ENCODE results near the gene CDKN2AIPNL.

The CDKN2AIPNL gene

GRCh38 chr5:134437340-134437846 is 25.7 kb upstream of the CDKN2AIPNL start:
- no peaks in the 10 kb centered on the region for H3K9me2 ChIP-seq (replicated peaks; ENCODE audit: low read depth, low read length)
- no peak overlapping the region for H3K4me3 ChIP-seq (ENCODE audit: low read length, poor library complexity, severe bottlenecking)
- H2AFZ ChIP-seq (ENCODE audit: low read length) = no peak overlapping the region
- H3K9me3 ChIP-seq (ENCODE audit: insufficient read depth, low read depth, low read length) = no peaks in the 10 kb centered on the region
- H3K79me2 ChIP-seq (ENCODE audit: insufficient read depth, low read length) = no peaks in the 10 kb centered on the region
- TF ChIP-seq, protein P1, sequence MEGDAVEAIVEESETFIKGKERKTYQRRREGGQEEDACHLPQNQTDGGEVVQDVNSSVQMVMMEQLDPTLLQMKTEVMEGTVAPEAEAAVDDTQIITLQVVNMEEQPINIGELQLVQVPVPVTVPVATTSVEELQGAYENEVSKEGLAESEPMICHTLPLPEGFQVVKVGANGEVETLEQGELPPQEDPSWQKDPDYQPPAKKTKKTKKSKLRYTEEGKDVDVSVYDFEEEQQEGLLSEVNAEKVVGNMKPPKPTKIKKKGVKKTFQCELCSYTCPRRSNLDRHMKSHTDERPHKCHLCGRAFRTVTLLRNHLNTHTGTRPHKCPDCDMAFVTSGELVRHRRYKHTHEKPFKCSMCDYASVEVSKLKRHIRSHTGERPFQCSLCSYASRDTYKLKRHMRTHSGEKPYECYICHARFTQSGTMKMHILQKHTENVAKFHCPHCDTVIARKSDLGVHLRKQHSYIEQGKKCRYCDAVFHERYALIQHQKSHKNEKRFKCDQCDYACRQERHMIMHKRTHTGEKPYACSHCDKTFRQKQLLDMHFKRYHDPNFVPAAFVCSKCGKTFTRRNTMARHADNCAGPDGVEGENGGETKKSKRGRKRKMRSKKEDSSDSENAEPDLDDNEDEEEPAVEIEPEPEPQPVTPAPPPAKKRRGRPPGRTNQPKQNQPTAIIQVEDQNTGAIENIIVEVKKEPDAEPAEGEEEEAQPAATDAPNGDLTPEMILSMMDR (conservative IDR thresholded peaks at IDR 0.05; ENCODE audit: low read length) = no peak
- no peak for TF ChIP-seq EZH2phosphoT487 (IDR thresholded peaks at IDR 0.05; ENCODE audit: borderline replicate concordance)
- no peak overlapping the region for H3K9ac ChIP-seq (ENCODE audit: low read depth, low read length, poor library complexity, severe bottlenecking)
- H3K4me2 ChIP-seq (ENCODE audit: low read depth, low read length, poor library complexity, severe bottlenecking) = no peak overlapping the region
- H3K27me3 ChIP-seq (ENCODE audit: insufficient read depth, low read length, poor library complexity, severe bottlenecking) = no peaks in the 10 kb centered on the region
- H3K4me1 ChIP-seq (ENCODE audit: insufficient read depth, low read length, poor library complexity, severe bottlenecking) = no peaks in the 10 kb centered on the region
- H4K20me1 ChIP-seq (ENCODE audit: insufficient read depth, low read length, poor library complexity, severe bottlenecking) = no peaks in the 10 kb centered on the region
- no peaks in the 10 kb centered on the region for H3K36me3 ChIP-seq (ENCODE audit: insufficient read depth, low read length)
- no peaks in the 10 kb centered on the region for H3F3A ChIP-seq (ENCODE audit: low read depth)

GRCh38 chr5:134436523-134437339 is 25.1 kb upstream of the CDKN2AIPNL start:
- no peak overlapping the region for H3K4me2 ChIP-seq (ENCODE audit: low read depth, low read length, poor library complexity, severe bottlenecking)
- no peak overlapping the region for H3K4me3 ChIP-seq (ENCODE audit: low read length, poor library complexity, severe bottlenecking)
- no peaks in the 10 kb centered on the region for H3K9me3 ChIP-seq (ENCODE audit: insufficient read depth, low read depth, low read length)
- no peaks in the 10 kb centered on the region for H3K9me2 ChIP-seq (replicated peaks; ENCODE audit: low read depth, low read length)
- no peak overlapping the region for H3K9ac ChIP-seq (ENCODE audit: low read depth, low read length, poor library complexity, severe bottlenecking)
- H4K20me1 ChIP-seq (ENCODE audit: insufficient read depth, low read length, poor library complexity, severe bottlenecking) = no peaks in the 10 kb centered on the region
- no peaks in the 10 kb centered on the region for H3K79me2 ChIP-seq (ENCODE audit: insufficient read depth, low read length)
- H3K36me3 ChIP-seq (ENCODE audit: insufficient read depth, low read length) = no peaks in the 10 kb centered on the region
- H3F3A ChIP-seq (ENCODE audit: low read depth) = no peaks in the 10 kb centered on the region
- H3K4me1 ChIP-seq (ENCODE audit: insufficient read depth, low read length, poor library complexity, severe bottlenecking) = no peaks in the 10 kb centered on the region
- H2AFZ ChIP-seq (ENCODE audit: low read length) = no peak overlapping the region; the same call in 1 of the 2 replicates
- H3K27me3 ChIP-seq (ENCODE audit: insufficient read depth, low read length, poor library complexity, severe bottlenecking) = no peaks in the 10 kb centered on the region
- TF ChIP-seq, protein P1 (conservative IDR thresholded peaks at IDR 0.05; ENCODE audit: low read length) = no peak
- TF ChIP-seq EZH2phosphoT487 (IDR thresholded peaks at IDR 0.05; ENCODE audit: borderline replicate concordance) = no peak

DNA sequence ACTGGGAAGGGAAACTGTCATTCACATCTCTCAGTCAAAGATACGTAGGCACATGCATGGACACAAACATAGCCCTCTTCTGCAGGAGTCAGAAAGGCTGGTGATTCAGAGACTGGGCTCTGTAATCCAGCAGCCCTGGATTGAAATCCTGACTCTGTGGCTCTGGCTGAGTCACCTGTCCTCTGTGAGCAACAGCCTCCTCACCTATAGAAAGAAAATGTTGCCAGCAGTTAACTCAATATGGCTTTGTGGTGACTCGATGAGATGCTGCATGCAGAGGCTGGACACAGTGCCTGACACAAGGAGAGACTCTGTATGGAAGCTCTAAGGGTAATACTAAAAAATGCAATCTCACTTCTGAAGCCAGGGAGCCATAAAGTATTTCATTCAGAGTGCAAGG is 23.9 kb upstream of the CDKN2AIPNL start:
- TF ChIP-seq, protein P1 (conservative IDR thresholded peaks at IDR 0.05; ENCODE audit: low read length) = no peak
- no peak for TF ChIP-seq EZH2phosphoT487 (IDR thresholded peaks at IDR 0.05; ENCODE audit: borderline replicate concordance)
- Histone ChIP-seq H4K20me1 (ENCODE audit: insufficient read depth, low read length, poor library complexity, severe bottlenecking) (no peaks in the 10 kb centered on the region), H3K9me2 (replicated peaks; ENCODE audit: low read depth, low read length) (no peaks in the 10 kb centered on the region), H3K27me3 (ENCODE audit: insufficient read depth, low read length, poor library complexity, severe bottlenecking) (no peaks in the 10 kb centered on the region), H3K4me3 (ENCODE audit: low read length, poor library complexity, severe bottlenecking) (no peak overlapping the region), H3F3A (ENCODE audit: low read depth) (no peaks in the 10 kb centered on the region), H2AFZ (ENCODE audit: low read length) (no peak overlapping the region), H3K4me2 (ENCODE audit: low read depth, low read length, poor library complexity, severe bottlenecking) (no peak overlapping the region), H3K4me1 (ENCODE audit: insufficient read depth, low read length, poor library complexity, severe bottlenecking) (no peaks in the 10 kb centered on the region), H3K79me2 (ENCODE audit: insufficient read depth, low read length) (no peaks in the 10 kb centered on the region), H3K9ac (ENCODE audit: low read depth, low read length, poor library complexity, severe bottlenecking) (no peak overlapping the region), H3K9me3 (ENCODE audit: insufficient read depth, low read depth, low read length) (no peaks in the 10 kb centered on the region), H3K36me3 (ENCODE audit: insufficient read depth, low read length) (no peaks in the 10 kb centered on the region)

All from Loucy (cell line).